Measurements from ENCODE around the gene TMEM165. TPM values are rescaled to one million over a fixed set of nuclear protein-coding genes. Genes with fewer than 3 reads are reported as not detected.

Gene TMEM165
- total RNA-seq, 4 donors from 2014 or later = 79.5 to 215 (median 136) TPM

- intact Hi-C loops (cut with DNase I; ENCODE audit: low total_unique reads) = no loop called here
- in situ Hi-C loops (cut with MboI; ENCODE audit: low pct_ligation_motif_present in 1 of 4, low pct_unique_long_range_greater_than_20kb in 1 of 4, low sequenced_read_pairs in 3 of 4) = loop anchor here in 1 of 4 donors (25.0 kb wide), 2 partner anchors 373 to 498 kb away; partner anchors contain the start of gene EXOC1
- 92% methylated on average over 9 of the region's 9 CpGs; no CpG with 5 or more reads in 1 of the 2 donors for WGBS, 2 donors (ENCODE audit: low coverage in 1 of 2)
Observed at GRCh38 chr4:55363691-55364351, 31.9 kb upstream of the TMEM165 start.

GRCh38 chr4:55364691-55365344, 30.9 kb upstream of the TMEM165 start:
- TF ChIP-seq EP300 (IDR thresholded peaks at IDR 0.05; ENCODE audit: low read depth) (no peak), POLR2A (IDR thresholded peaks at IDR 0.05) (no peak), CTCF (IDR thresholded peaks at IDR 0.05) (no peak), POLR2AphosphoS5 (IDR thresholded peaks at IDR 0.05) (no peak)
- no peaks in the 10 kb centered on the region for H3K9me3 ChIP-seq
- no peak for DNase-seq
- WGBS, 2 donors (ENCODE audit: low coverage in 1 of 2) = 93 to 94% methylated on average over 7 to 9 of the region's 9 CpGs
- no peaks in the 10 kb centered on the region for H3K27me3 ChIP-seq
- H3K4me3 ChIP-seq = no peak overlapping the region
- H3K27ac ChIP-seq = no peak overlapping the region
- H3K4me1 ChIP-seq = no peaks in the 10 kb centered on the region
- in situ Hi-C loops (cut with MboI; ENCODE audit: low pct_ligation_motif_present in 1 of 4, low pct_unique_long_range_greater_than_20kb in 1 of 4, low sequenced_read_pairs in 3 of 4) = loop anchor here in 1 of 4 donors (25.0 kb wide), 2 partner anchors 372 to 497 kb away; partner anchors contain the start of gene EXOC1
- no peaks in the 10 kb centered on the region for H3K36me3 ChIP-seq
- intact Hi-C loops (cut with DNase I; ENCODE audit: low total_unique reads) = no loop called here

More at GRCh38 chr4:55363691-55364351, 31.9 kb upstream of the TMEM165 start:
- Histone ChIP-seq H3K9me3 (no peaks in the 10 kb centered on the region), H3K27me3 (no peaks in the 10 kb centered on the region), H3K36me3 (no peaks in the 10 kb centered on the region), H3K4me1 (peaks cover 0 to 8% (median 4%) of the 10 kb centered on the region in 4 donors), H3K4me3 (no peak overlapping the region), H3K27ac (no peak overlapping the region)
- no peak for DNase-seq
- TF ChIP-seq POLR2AphosphoS5 (IDR thresholded peaks at IDR 0.05) (no peak), CTCF (IDR thresholded peaks at IDR 0.05) (no peak), EP300 (IDR thresholded peaks at IDR 0.05; ENCODE audit: low read depth) (no peak), POLR2A (IDR thresholded peaks at IDR 0.05) (no peak)

- TF ChIP-seq POLR2AphosphoS5 (IDR thresholded peaks at IDR 0.05) = no peak
- no peak for TF ChIP-seq EP300 (IDR thresholded peaks at IDR 0.05; ENCODE audit: low read depth)
- TF ChIP-seq CTCF (IDR thresholded peaks at IDR 0.05) = no peak
- TF ChIP-seq POLR2A (IDR thresholded peaks at IDR 0.05) = no peak
- in situ Hi-C loops (cut with MboI; ENCODE audit: low pct_ligation_motif_present in 1 of 4, low pct_unique_long_range_greater_than_20kb in 1 of 4, low sequenced_read_pairs in 3 of 4) = loop anchor here in 1 of 4 donors (25.0 kb wide), 2 partner anchors 372 to 497 kb away; partner anchors contain the start of gene EXOC1
Observed at GRCh38 chr4:55365345-55365728, 30.4 kb upstream of the TMEM165 start.

GRCh38 chr4:55366621-55367020, 29.1 kb upstream of the TMEM165 start:
- in situ Hi-C loops (cut with MboI; ENCODE audit: low pct_ligation_motif_present in 1 of 4, low pct_unique_long_range_greater_than_20kb in 1 of 4, low sequenced_read_pairs in 3 of 4) = loop anchor here in 1 of 4 donors (25.0 kb wide), 2 partner anchors 371 to 496 kb away; partner anchors contain the start of gene EXOC1
- Histone ChIP-seq H3K36me3 (no peaks in the 10 kb centered on the region), H3K4me3 (no peak overlapping the region), H3K27me3 (no peaks in the 10 kb centered on the region), H3K9me3 (no peaks in the 10 kb centered on the region), H3K4me1 (no peaks in the 10 kb centered on the region), H3K27ac (no peak overlapping the region)
- no peak for DNase-seq
- no peak for TF ChIP-seq EP300 (IDR thresholded peaks at IDR 0.05; ENCODE audit: low read depth)
- TF ChIP-seq POLR2AphosphoS5 (IDR thresholded peaks at IDR 0.05) = no peak
- TF ChIP-seq CTCF (IDR thresholded peaks at IDR 0.05) = no peak
- no peak for TF ChIP-seq POLR2A (IDR thresholded peaks at IDR 0.05)
- intact Hi-C loops (cut with DNase I; ENCODE audit: low total_unique reads) = no loop called here
- WGBS, 2 donors (ENCODE audit: low coverage in 1 of 2) = 93 to 95% methylated on average over 6 to 7 of the region's 7 CpGs

More at GRCh38 chr4:55365345-55365728, 30.4 kb upstream of the TMEM165 start:
- Histone ChIP-seq H3K4me1 (no peaks in the 10 kb centered on the region), H3K27me3 (no peaks in the 10 kb centered on the region), H3K36me3 (no peaks in the 10 kb centered on the region), H3K9me3 (no peaks in the 10 kb centered on the region), H3K4me3 (no peak overlapping the region), H3K27ac (no peak overlapping the region)
- WGBS, 2 donors (ENCODE audit: low coverage in 1 of 2) = 93 to 97% methylated on average over 3 to 7 of the region's 7 CpGs
- DNase-seq = no peak
- intact Hi-C loops (cut with DNase I; ENCODE audit: low total_unique reads) = no loop called here

Measured in transverse colon (tissue), 4 donors.